Lower lobe of right lung (tissue), 2 donors: ENCODE measurements around the gene PALD1. TPM values are rescaled to one million over a fixed set of nuclear protein-coding genes. Genes with fewer than 3 reads are reported as not detected.
A peak's percentile ranks its signal among the peaks of the same experiment; 100 is the strongest.

ENCODE experiments used
- ATAC-seq, 2 donors: fragments of 200-7000 bp; cut with Tn5 transposase; one replicate each; pipeline ENCODE4 v1.9.1; 2020 to 2022; ENCODE audit warnings: mild to moderate bottlenecking in 2 of 2, moderate library complexity in 2 of 2
- DNase-seq: peaks from one replicate; pipeline ENCODE4 v3.0.0-alpha.2; 2020
- H3K27ac ChIP-seq: fragments of 200-600 bp; one replicate; pipeline ENCODE4 v1.8.0; 2022
- H3K27me3 ChIP-seq: fragments of 200-600 bp; one replicate; pipeline ENCODE4 v1.8.0; 2022; ENCODE audit warnings: low read depth
- H3K36me3 ChIP-seq: fragments of 200-600 bp; one replicate; pipeline ENCODE4 v1.8.0; 2022; ENCODE audit warnings: mild to moderate bottlenecking
- H3K4me1 ChIP-seq: fragments of 200-600 bp; one replicate; pipeline ENCODE4 v1.8.0; 2022
- H3K4me3 ChIP-seq: fragments of 200-600 bp; one replicate; pipeline ENCODE4 v1.8.0; 2022; ENCODE audit warnings: mild to moderate bottlenecking
- H3K9me3 ChIP-seq: fragments of 200-600 bp; one replicate; pipeline ENCODE4 v1.8.0; 2022
- intact Hi-C: fragments of 100-400 bp; cut with DNase I; formaldehyde crosslinking; loops from one replicate; pipeline ENCODE4 v1.11.0; 2022
- total RNA-seq: library from RNA; stranded (reverse); fragmentation: NEBNext Ultra II Directional; extraction: Animal tissue kit (Norgen Biotek cat#: 25700); gene quantifications from one replicate; pipeline ENCODE4 v1.2.1, GENCODE V29; 2021
- TF ChIP-seq, protein P1 (sequence below): fragments of 200-600 bp; IDR thresholded peaks from one replicate; pipeline ENCODE4 v1.8.0; 2022; ENCODE audit warnings: antibody characterized with exemption, mild to moderate bottlenecking
- donor health status: DM: no; HTN: yes; CAD: no; lungs with severe emphysema.

Gene PALD1
- total RNA-seq, 1 donor from 2014 or later: 16.0 TPM

GRCh38 chr10:70534281-70534680 is 55.7 kb downstream of the PALD1 start:
- intact Hi-C loops: no loop called here
- DNase-seq (no peak), ATAC-seq (no peak)
- Histone ChIP-seq H3K27me3 (no peaks in the 10 kb centered on the region), H3K27ac (no peak overlapping the region), H3K36me3 (peaks cover 31% of the 10 kb centered on the region), H3K4me3 (no peak overlapping the region), H3K9me3 (no peaks in the 10 kb centered on the region), H3K4me1 (no peaks in the 10 kb centered on the region)
- TF ChIP-seq, protein P1, sequence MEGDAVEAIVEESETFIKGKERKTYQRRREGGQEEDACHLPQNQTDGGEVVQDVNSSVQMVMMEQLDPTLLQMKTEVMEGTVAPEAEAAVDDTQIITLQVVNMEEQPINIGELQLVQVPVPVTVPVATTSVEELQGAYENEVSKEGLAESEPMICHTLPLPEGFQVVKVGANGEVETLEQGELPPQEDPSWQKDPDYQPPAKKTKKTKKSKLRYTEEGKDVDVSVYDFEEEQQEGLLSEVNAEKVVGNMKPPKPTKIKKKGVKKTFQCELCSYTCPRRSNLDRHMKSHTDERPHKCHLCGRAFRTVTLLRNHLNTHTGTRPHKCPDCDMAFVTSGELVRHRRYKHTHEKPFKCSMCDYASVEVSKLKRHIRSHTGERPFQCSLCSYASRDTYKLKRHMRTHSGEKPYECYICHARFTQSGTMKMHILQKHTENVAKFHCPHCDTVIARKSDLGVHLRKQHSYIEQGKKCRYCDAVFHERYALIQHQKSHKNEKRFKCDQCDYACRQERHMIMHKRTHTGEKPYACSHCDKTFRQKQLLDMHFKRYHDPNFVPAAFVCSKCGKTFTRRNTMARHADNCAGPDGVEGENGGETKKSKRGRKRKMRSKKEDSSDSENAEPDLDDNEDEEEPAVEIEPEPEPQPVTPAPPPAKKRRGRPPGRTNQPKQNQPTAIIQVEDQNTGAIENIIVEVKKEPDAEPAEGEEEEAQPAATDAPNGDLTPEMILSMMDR: no peak

- H3K27ac ChIP-seq: no peak overlapping the region
- DNase-seq (no peak), ATAC-seq (no peak)
- H3K27me3 ChIP-seq: no peaks in the 10 kb centered on the region
- peaks cover 36% of the 10 kb centered on the region for H3K36me3 ChIP-seq
- H3K4me3 ChIP-seq: no peak overlapping the region
- intact Hi-C loops: no loop called here
- H3K4me1 ChIP-seq: no peaks in the 10 kb centered on the region
- H3K9me3 ChIP-seq: no peaks in the 10 kb centered on the region
- TF ChIP-seq, protein P1: no peak
These were observed 56.4 kb downstream of the PALD1 start for GRCh38 chr10:70535001-70535400.

DNA sequence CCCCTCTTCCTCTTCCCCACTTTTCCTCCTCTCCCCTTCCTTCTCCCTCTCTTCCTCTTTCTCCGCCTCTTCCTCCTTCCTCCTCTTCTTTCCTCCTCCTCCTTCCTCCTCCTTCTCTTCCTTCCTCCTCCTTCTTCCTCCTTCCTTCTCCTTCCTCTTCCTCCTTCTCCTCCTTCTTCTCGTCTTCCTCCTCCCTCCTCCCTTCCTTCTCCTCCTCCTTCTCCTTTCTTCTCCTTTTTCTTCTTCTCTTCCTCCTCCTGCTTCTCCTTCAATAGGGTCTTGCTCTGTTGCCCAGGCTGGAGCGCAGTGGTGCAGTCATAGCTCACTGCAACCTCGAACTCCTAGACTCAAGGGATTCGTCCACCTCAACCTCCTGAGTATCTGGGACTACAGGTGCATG is 56.9 kb downstream of the PALD1 start:
- no peaks in the 10 kb centered on the region for H3K4me1 ChIP-seq
- no peaks in the 10 kb centered on the region for H3K9me3 ChIP-seq
- no peak overlapping the region for H3K27ac ChIP-seq
- no peak for ATAC-seq
- intact Hi-C loops: no loop called here
- no peaks in the 10 kb centered on the region for H3K27me3 ChIP-seq
- peaks cover 36% of the 10 kb centered on the region for H3K36me3 ChIP-seq
- H3K4me3 ChIP-seq: no peak overlapping the region
- TF ChIP-seq, protein P1: no peak
- DNase-seq: no peak

DNA sequence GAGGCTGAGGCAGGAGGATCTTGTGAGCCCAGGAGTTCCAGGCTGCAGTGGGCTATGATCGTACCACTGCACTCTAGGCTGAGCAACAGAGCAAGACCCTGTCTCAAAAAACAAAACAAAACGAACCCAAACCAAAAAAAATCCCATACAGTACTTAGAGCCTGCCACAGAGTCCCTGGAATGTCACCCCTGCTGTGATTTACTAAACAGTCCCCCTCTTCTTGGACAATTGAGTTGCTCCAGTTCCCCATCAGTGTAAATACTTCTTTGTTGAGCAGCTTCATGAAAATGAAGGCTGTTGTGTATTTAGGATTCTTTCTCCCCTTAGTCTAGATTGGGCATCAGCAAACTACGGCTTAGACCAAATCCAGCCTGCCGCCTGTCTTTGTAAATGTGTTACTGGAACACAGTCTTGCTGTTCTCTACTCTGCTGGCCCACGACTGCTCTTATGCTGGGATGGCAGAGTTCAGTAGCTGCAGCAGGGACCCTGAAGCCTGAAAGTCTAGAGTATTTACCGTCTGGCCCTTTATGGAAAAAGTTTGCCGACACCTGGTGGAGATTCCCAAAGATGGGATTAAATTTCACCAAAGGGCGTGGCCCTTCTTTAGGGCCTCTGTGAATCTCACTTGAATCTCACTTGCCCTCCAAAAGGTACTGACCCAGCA is 57.8 kb downstream of the PALD1 start:
- DNase-seq: no peak
- no peaks in the 10 kb centered on the region for H3K4me1 ChIP-seq
- H3K27ac ChIP-seq: no peak overlapping the region

GRCh38 chr10:70537398-70538194 is 59.0 kb downstream of the PALD1 start:
- Histone ChIP-seq H3K4me3 (no peak overlapping the region), H3K4me1 (no peaks in the 10 kb centered on the region), H3K36me3 (peaks cover 39% of the 10 kb centered on the region), H3K27ac (no peak overlapping the region), H3K9me3 (no peaks in the 10 kb centered on the region), H3K27me3 (no peaks in the 10 kb centered on the region)
- TF ChIP-seq, protein P1: peak; percentile 35
- ATAC-seq (peak in 1 of 2 donors; percentile 6), DNase-seq (no peak)
- intact Hi-C loops: no loop called here

More for the DNA sequence above, 57.8 kb downstream of the PALD1 start:
- H3K4me3 ChIP-seq: no peak overlapping the region
- peaks cover 38% of the 10 kb centered on the region for H3K36me3 ChIP-seq
- no peaks in the 10 kb centered on the region for H3K27me3 ChIP-seq
- TF ChIP-seq, protein P1: no peak
- no peaks in the 10 kb centered on the region for H3K9me3 ChIP-seq
- ATAC-seq: no peak
- intact Hi-C loops: no loop called here
